HepG2 (cell line): ENCODE measurements around the gene B3GNT8. TPM values are rescaled to one million over a fixed set of nuclear protein-coding genes. Genes with fewer than 3 reads are reported as not detected.

Experiments used
- DBP ChIP-seq: sonication (generic); formaldehyde crosslinking; IDR thresholded peaks from 2 replicates; pipeline ENCODE4 v1.4.0; 2020; ENCODE audit warnings: missing genetic modification reagents; ENCODE audit errors: not compliant biosample characterization
- FOXC1 ChIP-seq: sonication (generic); formaldehyde crosslinking; IDR thresholded peaks from 2 replicates; pipeline ENCODE4 v1.8.0; 2022; ENCODE audit warnings: mild to moderate bottlenecking, missing genetic modification reagents, borderline replicate concordance
- KLF15 ChIP-seq: sonication (generic); formaldehyde crosslinking; IDR thresholded peaks from 2 replicates; pipeline ENCODE4 v1.8.1; 2023; ENCODE audit warnings: borderline replicate concordance, mild to moderate bottlenecking, inconsistent platforms, missing genetic modification reagents, mixed read lengths
- NCOR1 ChIP-seq: fragments of 200-600 bp; sonication (generic); IDR thresholded peaks from 2 replicates; pipeline ENCODE4 v1.7.0; 2017; ENCODE audit warnings: antibody characterized with exemption, low read length, borderline replicate concordance
- NKX3-1 ChIP-seq: sonication (generic); formaldehyde crosslinking; IDR thresholded peaks from 2 replicates; pipeline ENCODE4 v1.5.0; 2020; ENCODE audit warnings: missing genetic modification reagents
- SMARCC2 ChIP-seq: fragments of 450-650 bp; IDR thresholded peaks from 2 replicates; pipeline ENCODE4 v1.6.1; 2017; ENCODE audit warnings: antibody characterized with exemption, mild to moderate bottlenecking
- SOX13 ChIP-seq, 3 experiments: fragments of 450-650 bp in 1 of 3; sonication (generic) in 1 of 3; formaldehyde crosslinking in 1 of 3; IDR thresholded peaks in 2 of 3; conservative IDR thresholded peaks in 1 of 3; 2 replicates each; pipeline versions ENCODE4 v1.5.0 to v1.6.1; 2016 to 2020; ENCODE audit warnings: antibody characterized with exemption in 1 of 3, mild to moderate bottlenecking in 1 of 3, missing compliant biosample characterization in 1 of 3, missing genetic modification reagents in 1 of 3, moderate library complexity in 1 of 3
- STAT6 ChIP-seq: sonication (generic); formaldehyde crosslinking; IDR thresholded peaks from 2 replicates; pipeline ENCODE4 v1.4.0; 2020; ENCODE audit warnings: missing genetic modification reagents, mild to moderate bottlenecking, borderline replicate concordance
- TEF ChIP-seq: sonication (generic); formaldehyde crosslinking; IDR thresholded peaks from 2 replicates; pipeline ENCODE4 v1.5.0; 2020; ENCODE audit warnings: missing genetic modification reagents
- THYN1 ChIP-seq: sonication (generic); formaldehyde crosslinking; IDR thresholded peaks from 2 replicates; pipeline ENCODE4 v1.8.1; 2023; ENCODE audit warnings: low read depth, mild to moderate bottlenecking, moderate library complexity, missing genetic modification reagents, borderline replicate concordance
- ZKSCAN5 ChIP-seq: sonication (generic); formaldehyde crosslinking; IDR thresholded peaks from 2 replicates; pipeline ENCODE4 v1.5.1; 2020; ENCODE audit warnings: mild to moderate bottlenecking, missing genetic modification reagents
- ZNF484 ChIP-seq: sonication (generic); formaldehyde crosslinking; IDR thresholded peaks from 2 replicates; pipeline ENCODE4 v1.5.1; 2020; ENCODE audit warnings: mild to moderate bottlenecking, low read depth, missing genetic modification reagents, borderline replicate concordance
- ZNF558 ChIP-seq: sonication (generic); formaldehyde crosslinking; IDR thresholded peaks from 2 replicates; pipeline ENCODE4 v1.9.0; 2022; ENCODE audit warnings: mild to moderate bottlenecking, missing genetic modification reagents, borderline replicate concordance
- ZNF691 ChIP-seq: sonication (generic); formaldehyde crosslinking; IDR thresholded peaks from 2 replicates; pipeline ENCODE4 v1.4.0; 2020; ENCODE audit warnings: missing genetic modification reagents, low read depth, mild to moderate bottlenecking, borderline replicate concordance
- polyA plus RNA-seq, 8 experiments: library from polyadenylated mRNA; depleted of rRNA in 3 of 8; stranded (reverse) in 7 of 8; unstranded in 1 of 8; fragments of >200 nt; fragmentation: Illumina TruSeq in 4 of 8; extraction: Trizol in 4 of 8; gene quantifications; 2 replicates each; pipeline versions ENCODE4 v1.2.1 to v1.2.3, GENCODE V29; 2011 to 2016; ENCODE audit warnings: low read depth in 4 of 8, missing spikeins in 1 of 8, mixed read lengths in 1 of 8; ENCODE audit not compliant: insufficient read depth in 1 of 8
- total RNA-seq, 5 experiments: library from RNA; depleted of rRNA; stranded (reverse); fragments of >200 nt; fragmentation: Illumina TruSeq; extraction: Trizol; gene quantifications; 2 replicates each; pipeline ENCODE4 v1.2.3, GENCODE V29; 2016; ENCODE audit warnings: low read depth in 1 of 5
- TF ChIP-seq, protein P1 (sequence below): sonication (generic); formaldehyde crosslinking; IDR thresholded peaks from 2 replicates; pipeline ENCODE4 v1.8.0; 2022; ENCODE audit warnings: mild to moderate bottlenecking, missing genetic modification reagents
- TF ChIP-seq, protein P2 (sequence below): sonication (generic); formaldehyde crosslinking; IDR thresholded peaks from 2 replicates; pipeline ENCODE4 v1.5.0; 2020; ENCODE audit warnings: mild to moderate bottlenecking, missing genetic modification reagents, borderline replicate concordance

B3GNT8 gene
- total and polyA plus RNA-seq, 2 of the 13 experiments (the other 11 are each of a cell fraction or from before 2014, with no cell fraction given), result 0.26 to 1.9 TPM

GRCh38 chr19:41376241-41376997 lies 50.8 kb downstream of the B3GNT8 start, which contains the start of gene TMEM91 (continued):
- TF ChIP-seq, protein P1, sequence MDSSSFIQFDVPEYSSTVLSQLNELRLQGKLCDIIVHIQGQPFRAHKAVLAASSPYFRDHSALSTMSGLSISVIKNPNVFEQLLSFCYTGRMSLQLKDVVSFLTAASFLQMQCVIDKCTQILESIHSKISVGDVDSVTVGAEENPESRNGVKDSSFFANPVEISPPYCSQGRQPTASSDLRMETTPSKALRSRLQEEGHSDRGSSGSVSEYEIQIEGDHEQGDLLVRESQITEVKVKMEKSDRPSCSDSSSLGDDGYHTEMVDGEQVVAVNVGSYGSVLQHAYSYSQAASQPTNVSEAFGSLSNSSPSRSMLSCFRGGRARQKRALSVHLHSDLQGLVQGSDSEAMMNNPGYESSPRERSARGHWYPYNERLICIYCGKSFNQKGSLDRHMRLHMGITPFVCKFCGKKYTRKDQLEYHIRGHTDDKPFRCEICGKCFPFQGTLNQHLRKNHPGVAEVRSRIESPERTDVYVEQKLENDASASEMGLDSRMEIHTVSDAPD (CRISPR knock-in tag), result no peak
- no peak for TF ChIP-seq ZNF558 (CRISPR knock-in tag)
- no peak for TF ChIP-seq ZKSCAN5 (CRISPR knock-in tag)
- no peak for TF ChIP-seq TEF (CRISPR knock-in tag)
- TF ChIP-seq ZNF484 (CRISPR knock-in tag), result no peak
- TF ChIP-seq SMARCC2, result no peak
- TF ChIP-seq KLF15 (CRISPR knock-in tag), result no peak
- no peak for TF ChIP-seq FOXC1 (CRISPR knock-in tag)
- TF ChIP-seq, protein P2, sequence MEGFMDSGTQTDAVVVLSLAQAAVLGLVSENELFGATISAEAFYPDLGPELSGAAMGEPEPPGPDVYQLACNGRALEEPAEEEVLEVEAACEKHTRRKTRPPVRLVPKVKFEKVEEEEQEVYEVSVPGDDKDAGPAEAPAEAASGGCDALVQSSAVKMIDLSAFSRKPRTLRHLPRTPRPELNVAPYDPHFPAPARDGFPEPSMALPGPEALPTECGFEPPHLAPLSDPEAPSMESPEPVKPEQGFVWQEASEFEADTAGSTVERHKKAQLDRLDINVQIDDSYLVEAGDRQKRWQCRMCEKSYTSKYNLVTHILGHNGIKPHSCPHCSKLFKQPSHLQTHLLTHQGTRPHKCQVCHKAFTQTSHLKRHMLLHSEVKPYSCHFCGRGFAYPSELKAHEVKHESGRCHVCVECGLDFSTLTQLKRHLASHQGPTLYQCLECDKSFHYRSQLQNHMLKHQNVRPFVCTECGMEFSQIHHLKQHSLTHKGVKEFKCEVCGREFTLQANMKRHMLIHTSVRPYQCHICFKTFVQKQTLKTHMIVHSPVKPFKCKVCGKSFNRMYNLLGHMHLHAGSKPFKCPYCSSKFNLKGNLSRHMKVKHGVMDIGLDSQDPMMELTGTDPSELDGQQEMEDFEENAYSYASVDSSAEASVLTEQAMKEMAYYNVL (CRISPR knock-in tag), result no peak
- no peak for TF ChIP-seq THYN1 (CRISPR knock-in tag)
- no peak for TF ChIP-seq STAT6 (CRISPR knock-in tag)
- TF ChIP-seq SOX13 (IDR thresholded peaks at IDR 0.05), result no peak
- no peak for TF ChIP-seq SOX13 (CRISPR knock-in tag; conservative IDR thresholded peaks at IDR 0.05 in 1 of 2, IDR thresholded peaks at IDR 0.05 in 1 of 2)
- TF ChIP-seq NCOR1, result no peak
- TF ChIP-seq NKX3-1 (CRISPR knock-in tag), result no peak
- TF ChIP-seq ZNF691 (CRISPR knock-in tag), result no peak; the same call in 1 of the 2 replicates
- no peak for TF ChIP-seq DBP
